ENCODE results near the gene DRG1.

DNA sequence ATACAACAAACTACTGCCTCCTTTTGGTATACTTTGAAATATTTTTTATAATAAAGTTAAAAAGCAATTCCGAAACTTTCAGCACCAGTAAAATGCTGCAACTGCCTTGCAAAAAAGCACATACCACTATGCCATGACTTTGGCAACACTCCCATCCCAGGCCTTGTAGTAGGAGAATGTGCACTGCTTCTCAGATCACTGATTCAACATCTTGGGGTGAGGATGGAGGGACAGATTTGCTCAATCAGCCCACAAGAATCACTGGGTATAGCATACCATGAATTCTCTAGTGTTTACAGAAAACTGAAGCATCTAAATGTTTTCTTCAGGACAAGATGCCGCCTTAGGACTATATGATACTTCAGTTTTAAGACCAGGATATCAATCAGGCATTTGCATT, 75.3 kb downstream of the DRG1 start:
- no peak for TF ChIP-seq POLR2AphosphoS5 (IDR thresholded peaks at IDR 0.05)
- TF ChIP-seq CTCF (IDR thresholded peaks at IDR 0.05), result no peak
- TF ChIP-seq POLR2A (IDR thresholded peaks at IDR 0.05), result no peak
